Upper lobe of left lung (tissue), 6 donors: ENCODE data around the gene UTP14A. TPM values are rescaled to one million over a fixed set of nuclear protein-coding genes. Genes with fewer than 3 reads are reported as not detected.

Source experiments
- ATAC-seq, 2 donors: fragments of 200-7000 bp; cut with Tn5 transposase; one replicate each; pipeline ENCODE4 v1.9.1; 2022; ENCODE audit warnings: mild to moderate bottlenecking in 2 of 2, moderate library complexity in 2 of 2; ENCODE audit not compliant: low FRiP score in 2 of 2
- DNase-seq, 2 donors: peaks; one replicate each; pipeline ENCODE4 v3.0.0-alpha.2; 2019 to 2020
- H3K27ac ChIP-seq, 4 donors: fragments of 200-600 bp; sonication (generic); one replicate each; pipeline ENCODE4 v1.5.1; 2016 to 2019
- H3K27me3 ChIP-seq, 4 donors: fragments of 200-600 bp; sonication (generic); one replicate each; pipeline ENCODE4 v1.5.1; 2017 to 2019
- H3K36me3 ChIP-seq, 4 donors: fragments of 200-600 bp; sonication (generic); one replicate each; pipeline ENCODE4 v1.5.1; 2016 to 2019
- H3K4me1 ChIP-seq, 4 donors: fragments of 200-600 bp; sonication (generic); one replicate each; pipeline ENCODE4 v1.5.1; 2018 to 2019
- H3K4me3 ChIP-seq, 4 donors: fragments of 200-600 bp; sonication (generic); one replicate each; pipeline ENCODE4 v1.5.1; 2017 to 2019; ENCODE audit warnings: mild to moderate bottlenecking in 2 of 4, moderate library complexity in 1 of 4
- H3K9me3 ChIP-seq, 4 donors: fragments of 200-600 bp; sonication (generic); one replicate each; pipeline ENCODE4 v1.5.1; 2018 to 2019
- CTCF ChIP-seq, 6 experiments: fragments of 450-650 bp in 4 of 6; fragments of 200-600 bp in 2 of 6; sonication (generic) in 2 of 6; IDR thresholded peaks; one replicate each; pipeline ENCODE4 v1.5.1; 2016 to 2019; ENCODE audit warnings: antibody characterized with exemption in 6 of 6
- EP300 ChIP-seq, 4 donors: sonication (generic); formaldehyde crosslinking; IDR thresholded peaks; one replicate each; pipeline ENCODE4 v1.5.1; 2017; ENCODE audit warnings: antibody characterized with exemption in 4 of 4, control low read depth in 2 of 4
- POLR2A ChIP-seq, 4 donors: fragments of 450-650 bp; IDR thresholded peaks; one replicate each; pipeline ENCODE4 v1.5.1; 2016 to 2017; ENCODE audit warnings: antibody characterized with exemption in 4 of 4, mild to moderate bottlenecking in 2 of 4
- POLR2AphosphoS5 ChIP-seq, 2 donors: sonication (generic); formaldehyde crosslinking; IDR thresholded peaks; one replicate each; pipeline ENCODE4 v1.5.1; 2017; ENCODE audit warnings: antibody characterized with exemption in 2 of 2
- WGBS, 2 donors: methylation state at CpG; one replicate each; pipeline ENCODE4 v1.1.5; 2017 to 2018; 5-methylcytosine and 5-hydroxymethylcytosine counted together
- total RNA-seq, 6 donors: library from RNA; depleted of rRNA in 4 of 6; stranded (reverse); fragments of >200 nt in 4 of 6; gene quantifications; one replicate each; pipeline versions ENCODE4 v1.1.0 to v1.2.1, GENCODE V29; 2016 to 2021
- donor health status: DM: no; HTN: no; CAD: no; lungs with moderate emphysema.
- donor health status: DM: no; HTN: yes; CAD: no; lungs with severe emphysema.

Gene UTP14A
- total RNA-seq, 6 donors from 2014 or later: 9.5 to 17.7 (median 15.5) TPM

GRCh38 chrX:129963729-129964128, 57.8 kb downstream of the UTP14A start:
- WGBS, 2 donors: 81 to 97% methylated on average over 8 of the region's 8 CpGs
- no peak for TF ChIP-seq CTCF (IDR thresholded peaks at IDR 0.05)
- TF ChIP-seq POLR2AphosphoS5 (IDR thresholded peaks at IDR 0.05): no peak
- TF ChIP-seq POLR2A (IDR thresholded peaks at IDR 0.05): no peak
- no peak for TF ChIP-seq EP300 (IDR thresholded peaks at IDR 0.05)

GRCh38 chrX:129965166-129965565, 59.2 kb downstream of the UTP14A start:
- DNase-seq (no peak), ATAC-seq (no peak)
- WGBS, 2 donors: 86 to 92% methylated on average over 6 of the region's 6 CpGs
- H3K36me3 ChIP-seq: no peaks in the 10 kb centered on the region
- peaks cover 0 to 6% (median 2%) of the 10 kb centered on the region in 4 donors for H3K4me1 ChIP-seq
- no peaks in the 10 kb centered on the region for H3K27me3 ChIP-seq
- H3K4me3 ChIP-seq: no peak overlapping the region
- no peak overlapping the region for H3K27ac ChIP-seq
- no peaks in the 10 kb centered on the region for H3K9me3 ChIP-seq
- no peak for TF ChIP-seq EP300 (IDR thresholded peaks at IDR 0.05)
- no peak for TF ChIP-seq POLR2AphosphoS5 (IDR thresholded peaks at IDR 0.05)
- no peak for TF ChIP-seq CTCF (IDR thresholded peaks at IDR 0.05)
- TF ChIP-seq POLR2A (IDR thresholded peaks at IDR 0.05): no peak

More at GRCh38 chrX:129963729-129964128, 57.8 kb downstream of the UTP14A start:
- H3K27ac ChIP-seq: no peak overlapping the region
- H3K4me1 ChIP-seq: peaks cover 0 to 6% (median 2%) of the 10 kb centered on the region in 4 donors
- no peaks in the 10 kb centered on the region for H3K27me3 ChIP-seq
- no peak overlapping the region for H3K4me3 ChIP-seq
- no peak for ATAC-seq
- no peaks in the 10 kb centered on the region for H3K9me3 ChIP-seq
- DNase-seq: no peak
- H3K36me3 ChIP-seq: no peaks in the 10 kb centered on the region

- DNase-seq: no peak
- TF ChIP-seq POLR2A (IDR thresholded peaks at IDR 0.05): no peak
- TF ChIP-seq CTCF (IDR thresholded peaks at IDR 0.05): no peak
- TF ChIP-seq POLR2AphosphoS5 (IDR thresholded peaks at IDR 0.05): no peak
- no peak for TF ChIP-seq EP300 (IDR thresholded peaks at IDR 0.05)
- 69 to 96% methylated on average over 3 of the region's 3 CpGs for WGBS, 2 donors
Measured at GRCh38 chrX:129968968-129969367, 63.0 kb downstream of the UTP14A start.

GRCh38 chrX:129976441-129976840, 70.5 kb downstream of the UTP14A start:
- no peak for TF ChIP-seq POLR2AphosphoS5 (IDR thresholded peaks at IDR 0.05)
- TF ChIP-seq POLR2A (IDR thresholded peaks at IDR 0.05): no peak
- no peak for TF ChIP-seq CTCF (IDR thresholded peaks at IDR 0.05)
- TF ChIP-seq EP300 (IDR thresholded peaks at IDR 0.05): no peak
- 70 to 77% methylated on average over 5 of the region's 5 CpGs for WGBS, 2 donors
- H3K9me3 ChIP-seq: no peaks in the 10 kb centered on the region
- ATAC-seq: no peak
- DNase-seq: no peak
- no peak overlapping the region for H3K27ac ChIP-seq
- no peaks in the 10 kb centered on the region for H3K36me3 ChIP-seq
- H3K4me3 ChIP-seq: no peak overlapping the region
- H3K4me1 ChIP-seq: peaks cover 0 to 8% (median 3%) of the 10 kb centered on the region in 4 donors
- H3K27me3 ChIP-seq: no peaks in the 10 kb centered on the region

More at GRCh38 chrX:129968968-129969367, 63.0 kb downstream of the UTP14A start:
- Histone ChIP-seq H3K27ac (no peak overlapping the region), H3K4me3 (no peak overlapping the region), H3K4me1 (no peaks in the 10 kb centered on the region), H3K27me3 (no peaks in the 10 kb centered on the region), H3K9me3 (no peaks in the 10 kb centered on the region), H3K36me3 (no peaks in the 10 kb centered on the region)
- no peak for ATAC-seq

Other genes starting within 250 kb of the UTP14A start
- 1 to 10 TPM in 3 of 6 donors, under 1 TPM in 1, not detected in 2; 0.91 to 5.1 (median 2.5) TPM for gene XPNPEP2, start 167.2 kb upstream of the UTP14A start, total RNA-seq
- gene SASH3, start 126.2 kb upstream of the UTP14A start, total RNA-seq: 10 to 100 TPM; 21.5 to 60.3 (median 37.9) TPM
- 10 to 100 TPM; 16.8 to 67.8 (median 41.7) TPM for gene ZDHHC9, start 62.3 kb upstream of the UTP14A start, total RNA-seq
- 10 to 100 TPM in 4 of 6 donors, 1 to 10 TPM in 2; 3.2 to 21.4 (median 11.2) TPM for gene BCORL1, start 76.5 kb downstream of the UTP14A start, total RNA-seq
- 10 to 100 TPM; 13.6 to 31.0 (median 21.9) TPM for gene ELF4, start 204.3 kb downstream of the UTP14A start, total RNA-seq